Heart right ventricle (tissue), 16 donors: ENCODE results near the gene VPS51. TPM values are rescaled to one million over a fixed set of nuclear protein-coding genes. Genes with fewer than 3 reads are reported as not detected.

Experiments used
- ATAC-seq, 8 donors: fragments of 200-7000 bp; cut with Tn5 transposase; one replicate each; pipeline ENCODE4 v1.9.1; 2020; ENCODE audit warnings: mild to moderate bottlenecking in 8 of 8, moderate library complexity in 8 of 8, moderate number of reproducible peaks in 1 of 8
- DNase-seq, 2 donors: peaks; one replicate each; pipeline ENCODE4 v3.0.0-alpha.2; 2020
- H3K27ac ChIP-seq, 10 donors: fragments of 200-600 bp; sonication (generic) in 2 of 10; one replicate each; pipeline versions ENCODE4 v1.5.0 to v1.8.0; 2020 to 2022; ENCODE audit warnings: mild to moderate bottlenecking in 3 of 10
- H3K27me3 ChIP-seq, 7 donors: fragments of 200-600 bp; one replicate each; pipeline ENCODE4 v1.8.0; 2021 to 2022; ENCODE audit warnings: mild to moderate bottlenecking in 2 of 7
- H3K36me3 ChIP-seq, 9 donors: fragments of 200-600 bp; sonication (generic) in 1 of 9; one replicate each; pipeline versions ENCODE4 v1.5.0 to v1.8.0; 2020 to 2022; ENCODE audit warnings: mild to moderate bottlenecking in 2 of 9
- H3K4me1 ChIP-seq, 9 donors: fragments of 200-600 bp; sonication (generic) in 1 of 9; one replicate each; pipeline versions ENCODE4 v1.5.0 to v1.8.0; 2020 to 2022; ENCODE audit warnings: mild to moderate bottlenecking in 4 of 9
- H3K4me3 ChIP-seq, 10 donors: fragments of 200-600 bp; sonication (generic) in 2 of 10; one replicate each; pipeline versions ENCODE4 v1.5.0 to v1.8.0; 2020 to 2022; ENCODE audit warnings: mild to moderate bottlenecking in 7 of 10, moderate library complexity in 2 of 10
- H3K9me3 ChIP-seq, 11 donors: fragments of 200-600 bp in 10 of 11; sonication (generic) in 2 of 11; one replicate each; pipeline versions ENCODE4 v1.5.0 to v1.8.0; 2013 to 2022; ENCODE audit warnings: mild to moderate bottlenecking in 2 of 11, control low read depth in 1 of 11, moderate library complexity in 1 of 11
- WGBS, 2 donors: extraction: QIAGEN DNeasy Blood & Tissue Kit; methylation state at CpG; one replicate each; pipeline ENCODE4 v1.1.7; 2013; ENCODE audit warnings: inconsistent platforms in 1 of 2; 5-methylcytosine and 5-hydroxymethylcytosine counted together
- intact Hi-C, 10 donors: fragments of 100-400 bp; cut with DNase I; formaldehyde crosslinking; loops; one replicate each; pipeline versions ENCODE4 v1.11.1 to v1.14.2; 2022
- polyA plus RNA-seq, 2 donors: library from polyadenylated mRNA; stranded (reverse); fragments of 200-250 nt; gene quantifications; one replicate each; pipeline ENCODE4 v1.2.3, GENCODE V29; 2013
- total RNA-seq, 10 donors: library from RNA; stranded (reverse); fragmentation: NEBNext Ultra II Directional in 3 of 10; extraction: Animal tissue kit (Norgen Biotek cat#: 25700) in 3 of 10; gene quantifications; one replicate each; pipeline versions ENCODE4 v1.2.1 to v1.2.4, GENCODE V29; 2021 to 2023
- TF ChIP-seq, protein P1 (sequence below), 9 donors: fragments of 200-600 bp; sonication (generic) in 2 of 9; IDR thresholded peaks; one replicate each; pipeline versions ENCODE4 v1.5.0 to v1.8.0; 2021 to 2022; ENCODE audit warnings: antibody characterized with exemption in 9 of 9, mild to moderate bottlenecking in 5 of 9, moderate library complexity in 1 of 9
- donor health status: Arrhythmogenic right ventricular cardiomyopathy.
- donor health status: ischemic (EF 13 %, LVEDD 7.1; RV severe dilation, severe dysfunction).
- donor health status: healthy with polysubstance abuse.
- donor health status: DM: no; HTN: yes; CAD: no.
- donor health status: DM: no; HTN: no; CAD: no.
- donor health status: ischemic (EF 25% LVEDD 6.9; RV normal size, moderate dysfunction).
- donor health status: ischemic (EF 25% LVEDD 5.7; RV mildly dilated, moderate dysfunction).
- donor health status: healthy.
- donor health status: DM: yes; HTN: yes; CAD: no.
- donor health status: Ischemic cardiomyopathy.
- donor health status: ischemic (EF 35%, LVEDD 5.7; RV mildly dilated, moderate dysfunction).
- donor health status: nonischemic (EF 11% LVEDD 7.7; RV severe dilation, severe dysfunction).
- donor health status: DM: yes; HTN: yes; CAD: no.
- donor health status: PGD.
- donor health status: ischemic (EF 29% LVEDD 5.4; RV normal size, mild dysfunction).
- donor health status: nonischemic (EF 23%, LVEDD 6.1; RV moderate dilation, normal function).

The VPS51 gene
- total and polyA plus RNA-seq, 12 donors, result 79.2 to 123 (median 100) TPM

- no peak for ATAC-seq
- TF ChIP-seq, protein P1, sequence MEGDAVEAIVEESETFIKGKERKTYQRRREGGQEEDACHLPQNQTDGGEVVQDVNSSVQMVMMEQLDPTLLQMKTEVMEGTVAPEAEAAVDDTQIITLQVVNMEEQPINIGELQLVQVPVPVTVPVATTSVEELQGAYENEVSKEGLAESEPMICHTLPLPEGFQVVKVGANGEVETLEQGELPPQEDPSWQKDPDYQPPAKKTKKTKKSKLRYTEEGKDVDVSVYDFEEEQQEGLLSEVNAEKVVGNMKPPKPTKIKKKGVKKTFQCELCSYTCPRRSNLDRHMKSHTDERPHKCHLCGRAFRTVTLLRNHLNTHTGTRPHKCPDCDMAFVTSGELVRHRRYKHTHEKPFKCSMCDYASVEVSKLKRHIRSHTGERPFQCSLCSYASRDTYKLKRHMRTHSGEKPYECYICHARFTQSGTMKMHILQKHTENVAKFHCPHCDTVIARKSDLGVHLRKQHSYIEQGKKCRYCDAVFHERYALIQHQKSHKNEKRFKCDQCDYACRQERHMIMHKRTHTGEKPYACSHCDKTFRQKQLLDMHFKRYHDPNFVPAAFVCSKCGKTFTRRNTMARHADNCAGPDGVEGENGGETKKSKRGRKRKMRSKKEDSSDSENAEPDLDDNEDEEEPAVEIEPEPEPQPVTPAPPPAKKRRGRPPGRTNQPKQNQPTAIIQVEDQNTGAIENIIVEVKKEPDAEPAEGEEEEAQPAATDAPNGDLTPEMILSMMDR (IDR thresholded peaks at IDR 0.05), result no peak
Measured at GRCh38 chr11:65124480-65125196, 28.6 kb downstream of the VPS51 start.

DNA sequence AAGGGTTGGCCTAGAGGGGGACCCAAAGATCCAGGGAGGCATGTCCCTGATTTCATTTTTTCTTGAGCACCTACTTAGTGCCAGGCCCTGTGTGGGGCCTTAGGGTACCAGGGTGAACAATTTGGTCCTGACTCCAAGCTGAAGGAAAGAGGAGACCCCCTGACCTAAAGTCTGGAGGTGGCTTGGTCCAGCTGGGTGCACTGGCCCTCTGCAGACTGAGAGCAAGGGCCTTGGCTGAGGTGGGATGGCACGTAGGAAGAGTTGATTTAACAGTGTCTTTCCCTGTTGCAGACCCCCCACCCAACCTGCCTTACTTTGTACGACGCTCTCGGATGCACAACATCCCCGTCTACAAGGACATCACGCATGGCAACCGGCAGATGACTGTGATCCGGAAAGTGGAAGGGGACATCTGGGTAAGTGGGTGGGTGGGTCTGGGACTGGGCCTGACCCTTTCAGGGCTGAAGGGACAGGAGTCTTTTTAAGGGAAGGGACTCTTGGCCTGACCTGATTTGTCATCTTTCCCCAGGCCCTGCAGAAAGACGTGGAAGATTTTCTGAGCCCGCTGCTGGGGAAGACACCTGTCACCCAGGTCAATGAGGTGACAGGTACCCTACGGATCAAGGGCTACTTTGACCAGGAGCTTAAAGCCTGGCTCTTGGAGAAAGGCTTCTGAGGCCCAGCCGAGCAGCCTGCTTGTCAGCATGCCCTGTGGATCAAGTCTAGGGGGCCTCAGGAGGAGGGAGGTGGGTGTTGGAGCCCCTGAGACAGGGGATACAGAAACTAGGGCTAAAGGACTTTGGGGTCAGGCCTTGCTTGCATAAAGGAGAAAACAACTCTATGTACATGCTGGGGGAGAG is 29.4 kb downstream of the VPS51 start:
- H3K4me3 ChIP-seq, result no peak overlapping the region
- H3K27me3 ChIP-seq, result no peaks in the 10 kb centered on the region
- DNase-seq (no peak), ATAC-seq (no peak)
- TF ChIP-seq, protein P1 (IDR thresholded peaks at IDR 0.05), result no peak
- H3K4me1 ChIP-seq, result peaks cover 3 to 28% (median 21%) of the 10 kb centered on the region in 9 donors
- no peak overlapping the region for H3K27ac ChIP-seq
- intact Hi-C loops, result no loop called here
- no peaks in the 10 kb centered on the region for H3K9me3 ChIP-seq
- WGBS, 2 donors, result 89 to 90% methylated on average over 12 of the region's 12 CpGs
- H3K36me3 ChIP-seq, result peaks cover 7 to 76% (median 61%) of the 10 kb centered on the region in 9 donors

More at GRCh38 chr11:65124480-65125196, 28.6 kb downstream of the VPS51 start:
- no peak for DNase-seq
- H3K27me3 ChIP-seq, result no peaks in the 10 kb centered on the region
- peaks cover 3 to 34% (median 24%) of the 10 kb centered on the region in 9 donors for H3K4me1 ChIP-seq
- intact Hi-C loops, result loop anchor here in 3 of 10 donors (5.0 kb wide), 3 partner anchors 42 to 112 kb away; partner anchors contain the start of genes CDCA5 (in 2 of the 3), ZFPL1 (in 2 of the 3), ARL2 (in 1 of the 3) and SNX15 (in 1 of the 3)
- H3K27ac ChIP-seq, result no peak overlapping the region
- 88 to 92% methylated on average over 5 of the region's 5 CpGs for WGBS, 2 donors
- H3K9me3 ChIP-seq, result no peaks in the 10 kb centered on the region
- peaks cover 3 to 76% (median 61%) of the 10 kb centered on the region in 9 donors for H3K36me3 ChIP-seq
- no peak overlapping the region for H3K4me3 ChIP-seq

- 77 to 80% methylated on average over 6 of the region's 6 CpGs for WGBS, 2 donors
- ATAC-seq (no peak), DNase-seq (no peak)
- intact Hi-C loops, result no loop called here
- peaks cover 0 to 17% (median 11%) of the 10 kb centered on the region in 9 donors for H3K4me1 ChIP-seq
- no peak overlapping the region for H3K4me3 ChIP-seq
- TF ChIP-seq, protein P1 (IDR thresholded peaks at IDR 0.05), result no peak
- H3K27me3 ChIP-seq, result no peaks in the 10 kb centered on the region
- no peak overlapping the region for H3K27ac ChIP-seq
- H3K36me3 ChIP-seq, result peaks cover 7 to 80% (median 69%) of the 10 kb centered on the region in 9 donors
- no peaks in the 10 kb centered on the region for H3K9me3 ChIP-seq
Measured at GRCh38 chr11:65126624-65127274, 30.7 kb downstream of the VPS51 start.
